ENCODE measurements around the gene CDH9.
A peak's percentile ranks its signal among the peaks of the same experiment; 100 is the strongest.

Gene CDH9

GRCh38 chr5:26955161-26955560 is 83.2 kb downstream of the CDH9 start:
- Histone ChIP-seq H3K4me3 (ENCODE audit: low read depth, low read length) (no peak overlapping the region), H3K27ac (no peak overlapping the region), H3K36me3 (replicated peaks) (no peaks in the 10 kb centered on the region), H3K27me3 (replicated peaks) (no peaks in the 10 kb centered on the region)
- TF ChIP-seq CTCF (IDR thresholded peaks at IDR 0.05; ENCODE audit: low read depth, low read length, missing control alignments) = no peak
- no peak for DNase-seq
- in situ Hi-C loops (cut with HindIII; ENCODE audit: low pct_ligation_motif_present, low sequenced_read_pairs) = no loop called here

GRCh38 chr5:26948921-26949320 is 89.5 kb downstream of the CDH9 start:
- H3K36me3 ChIP-seq (replicated peaks) = no peaks in the 10 kb centered on the region
- H3K27me3 ChIP-seq (replicated peaks) = no peaks in the 10 kb centered on the region
- no peak overlapping the region for H3K27ac ChIP-seq
- in situ Hi-C loops (cut with HindIII; ENCODE audit: low pct_ligation_motif_present, low sequenced_read_pairs) = no loop called here
- no peak for DNase-seq
- no peak for TF ChIP-seq CTCF (IDR thresholded peaks at IDR 0.05; ENCODE audit: low read depth, low read length, missing control alignments)
- no peak overlapping the region for H3K4me3 ChIP-seq (ENCODE audit: low read depth, low read length)

- no peak overlapping the region for H3K4me3 ChIP-seq (ENCODE audit: low read depth, low read length)
- no peak for TF ChIP-seq CTCF (IDR thresholded peaks at IDR 0.05; ENCODE audit: low read depth, low read length, missing control alignments)
- no peaks in the 10 kb centered on the region for H3K27me3 ChIP-seq (replicated peaks)
- in situ Hi-C loops (cut with HindIII; ENCODE audit: low pct_ligation_motif_present, low sequenced_read_pairs) = no loop called here
- DNase-seq = no peak
- no peaks in the 10 kb centered on the region for H3K36me3 ChIP-seq (replicated peaks)
- no peak overlapping the region for H3K27ac ChIP-seq
These were observed 92.5 kb downstream of the CDH9 start for GRCh38 chr5:26945901-26946300.

- peak; percentile 86 for DNase-seq
- TF ChIP-seq CTCF (IDR thresholded peaks at IDR 0.05; ENCODE audit: low read depth, low read length, missing control alignments) = no peak
- H3K27me3 ChIP-seq (replicated peaks) = no peaks in the 10 kb centered on the region
- H3K4me3 ChIP-seq (ENCODE audit: low read depth, low read length) = no peak overlapping the region
- in situ Hi-C loops (cut with HindIII; ENCODE audit: low pct_ligation_motif_present, low sequenced_read_pairs) = no loop called here
- no peaks in the 10 kb centered on the region for H3K36me3 ChIP-seq (replicated peaks)
- H3K27ac ChIP-seq = peak overlapping the region; percentile 78
These were observed 95.9 kb downstream of the CDH9 start for GRCh38 chr5:26942481-26942880.

GRCh38 chr5:26940994-26941393 is 97.4 kb downstream of the CDH9 start:
- no peaks in the 10 kb centered on the region for H3K36me3 ChIP-seq (replicated peaks)
- H3K27ac ChIP-seq = no peak overlapping the region
- no peaks in the 10 kb centered on the region for H3K27me3 ChIP-seq (replicated peaks)
- DNase-seq = no peak
- TF ChIP-seq CTCF (IDR thresholded peaks at IDR 0.05; ENCODE audit: low read depth, low read length, missing control alignments) = no peak
- no peak overlapping the region for H3K4me3 ChIP-seq (ENCODE audit: low read depth, low read length)
- in situ Hi-C loops (cut with HindIII; ENCODE audit: low pct_ligation_motif_present, low sequenced_read_pairs) = no loop called here

GRCh38 chr5:26932238-26932637 is 106.1 kb downstream of the CDH9 start:
- Histone ChIP-seq H3K4me3 (ENCODE audit: low read depth, low read length) (no peak overlapping the region), H3K27ac (no peak overlapping the region), H3K36me3 (replicated peaks) (no peaks in the 10 kb centered on the region), H3K27me3 (replicated peaks) (no peaks in the 10 kb centered on the region)
- TF ChIP-seq CTCF (IDR thresholded peaks at IDR 0.05; ENCODE audit: low read depth, low read length, missing control alignments) = no peak
- no peak for DNase-seq
- in situ Hi-C loops (cut with HindIII; ENCODE audit: low pct_ligation_motif_present, low sequenced_read_pairs) = no loop called here
